ENCODE results near the gene SNX20.

The SNX20 gene

GRCh38 chr16:50636753-50637374, 44.2 kb downstream of the SNX20 start:
- DNase-seq (ENCODE audit: low read depth in 2 of 2), result no peak

DNA sequence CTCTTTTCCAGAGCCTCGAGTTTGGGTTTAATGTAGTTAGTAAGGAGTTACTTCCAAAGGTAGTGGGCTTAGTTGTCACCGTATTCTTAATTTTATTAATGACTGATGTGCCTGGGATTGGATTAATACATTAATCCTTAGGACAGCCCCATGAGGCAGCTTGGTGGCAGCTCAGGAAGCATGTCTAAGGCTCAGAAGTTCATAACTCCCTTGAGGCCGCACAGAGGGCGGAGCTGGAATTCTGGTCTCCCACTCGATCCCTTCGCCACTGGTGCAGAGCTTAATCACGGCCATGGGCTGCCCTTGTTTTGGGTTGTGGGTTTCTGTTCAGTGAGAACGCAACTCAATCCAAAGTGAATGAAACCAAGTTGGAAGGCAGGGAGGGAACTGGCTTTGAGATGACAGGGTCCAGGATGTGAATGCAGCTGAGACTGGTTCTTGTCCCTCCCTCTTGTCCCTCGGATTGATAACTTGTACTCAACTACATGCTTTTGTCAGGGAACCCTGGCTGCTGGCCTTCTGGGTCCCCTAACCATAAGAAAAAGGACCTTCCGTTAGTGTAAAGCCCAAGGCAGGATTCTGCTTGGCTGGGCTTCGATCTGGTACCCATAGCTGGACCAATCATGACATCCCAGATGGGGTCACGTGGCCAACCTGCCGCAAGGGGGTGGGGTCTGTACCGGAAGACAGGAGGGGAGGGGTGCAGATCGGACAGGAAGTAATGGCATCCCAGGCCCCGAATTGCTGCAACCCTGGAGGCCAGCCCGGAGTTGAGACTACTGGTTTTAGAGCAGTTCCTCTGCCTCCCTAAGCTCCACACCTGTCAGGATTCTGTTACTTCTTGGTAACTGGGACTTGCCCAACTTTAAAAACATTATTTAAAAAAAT, 45.4 kb downstream of the SNX20 start:
- DNase-seq (ENCODE audit: low read depth in 2 of 2), result no peak

GRCh38 chr16:50634947-50635346, 46.2 kb downstream of the SNX20 start:
- DNase-seq (ENCODE audit: low read depth in 2 of 2), result no peak

- DNase-seq (ENCODE audit: low read depth in 2 of 2), result no peak
Measured at GRCh38 chr16:50634090-50634489, 47.0 kb downstream of the SNX20 start.

DNA sequence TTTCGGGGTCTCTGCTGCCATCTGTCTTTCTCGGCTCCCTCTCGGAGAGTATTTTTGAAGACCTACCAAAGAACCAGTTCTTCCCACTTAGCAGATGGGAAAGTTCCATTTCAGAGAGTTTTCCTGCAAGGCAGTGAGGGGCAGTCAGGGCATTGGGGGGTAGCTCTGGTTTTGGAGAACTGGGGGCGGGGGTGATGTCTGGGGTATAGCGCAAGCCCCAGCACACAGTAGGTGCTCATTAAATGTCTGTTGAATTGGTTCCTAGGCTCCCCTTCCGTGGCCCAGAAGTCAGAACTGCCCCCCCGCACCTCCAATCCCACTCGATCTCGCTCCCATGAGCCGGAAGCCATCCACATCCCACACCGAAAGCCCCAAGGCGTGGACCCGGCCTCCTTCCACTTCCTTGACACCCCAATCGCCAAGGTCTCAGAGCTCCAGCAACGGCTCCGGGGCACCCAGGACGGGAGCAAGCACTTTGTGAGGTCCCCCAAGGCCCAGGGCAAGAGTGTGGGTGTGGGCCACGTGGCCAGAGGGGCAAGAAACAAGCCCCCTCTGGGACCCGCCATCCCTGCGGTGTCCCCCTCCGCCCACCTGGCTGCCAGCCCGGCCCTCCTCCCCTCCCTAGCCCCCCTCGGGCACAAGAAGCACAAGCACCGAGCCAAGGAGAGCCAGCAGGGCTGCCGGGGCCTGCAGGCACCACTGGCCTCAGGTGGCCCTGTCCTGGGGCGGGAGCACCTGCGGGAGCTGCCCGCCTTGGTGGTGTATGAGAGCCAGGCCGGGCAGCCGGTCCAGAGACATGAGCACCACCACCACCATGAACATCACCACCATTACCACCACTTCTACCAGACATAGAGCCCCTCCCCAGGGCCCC, 47.9 kb downstream of the SNX20 start:
- DNase-seq (ENCODE audit: low read depth in 2 of 2), result no peak

- DNase-seq (ENCODE audit: low read depth in 2 of 2), result no peak
Measured at GRCh38 chr16:50631985-50632576, 49.0 kb downstream of the SNX20 start.

- DNase-seq (ENCODE audit: low read depth in 2 of 2), result no peak
Measured at GRCh38 chr16:50631249-50631984, 49.7 kb downstream of the SNX20 start.

DNA sequence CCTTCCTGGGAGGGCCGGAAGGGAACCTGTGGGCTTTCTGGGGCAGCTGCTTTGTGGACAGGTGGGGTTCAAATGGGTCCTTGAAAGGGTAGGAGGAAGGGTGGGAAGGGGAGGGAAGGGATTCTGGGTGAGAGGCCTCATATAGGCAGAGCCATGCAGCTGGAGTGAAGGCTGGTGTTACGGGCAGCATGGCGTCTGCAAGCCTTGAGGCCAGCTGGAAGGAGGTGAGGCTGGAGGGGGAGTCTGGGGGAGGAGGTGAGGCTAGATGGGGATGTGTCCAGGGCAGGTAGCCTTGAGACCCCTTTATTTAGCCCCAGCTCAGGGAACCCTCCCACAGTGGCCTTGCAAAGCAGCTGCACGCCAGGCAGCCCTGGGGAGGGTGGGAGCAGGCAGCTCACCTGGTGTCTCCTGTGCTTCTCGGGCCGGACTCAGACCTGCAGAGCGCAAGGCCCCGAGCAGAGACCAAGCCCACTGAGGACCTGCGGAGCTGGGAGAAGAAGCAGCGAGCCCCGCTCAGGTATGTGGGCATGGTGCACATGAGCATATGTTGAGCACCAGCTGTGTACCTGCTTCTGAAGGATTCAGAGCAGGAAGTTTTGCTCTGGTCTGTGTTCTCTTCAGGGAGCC, 50.6 kb downstream of the SNX20 start:
- DNase-seq (ENCODE audit: low read depth in 2 of 2), result no peak

DNA sequence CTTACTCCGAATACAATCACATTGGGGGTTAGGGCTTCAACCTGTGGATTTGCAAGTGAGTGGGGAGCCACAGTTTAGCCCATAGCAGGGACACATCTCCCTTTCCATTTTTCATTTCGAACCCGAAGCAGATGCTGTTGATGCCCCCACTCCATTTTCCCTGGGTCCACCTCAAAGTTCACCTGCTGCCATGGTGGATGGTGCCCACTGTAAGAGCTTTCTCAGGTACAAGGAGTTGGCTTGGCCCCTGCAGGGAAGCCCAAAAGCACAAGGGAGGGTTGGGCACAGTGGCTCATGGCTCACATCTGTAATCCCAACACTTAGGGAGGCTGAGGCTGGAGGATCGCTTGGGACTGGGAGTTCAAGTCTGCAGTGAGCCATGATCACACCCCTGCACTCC, 51.8 kb downstream of the SNX20 start:
- no peak for DNase-seq (ENCODE audit: low read depth in 2 of 2)

GRCh38 chr16:50628156-50628802, 52.8 kb downstream of the SNX20 start:
- no peak for DNase-seq (ENCODE audit: low read depth in 2 of 2)

- peak in 1 of 2 donors; percentile 6 for DNase-seq (ENCODE audit: low read depth in 2 of 2)
Measured at GRCh38 chr16:50627419-50627818, 53.7 kb downstream of the SNX20 start.

- no peak for DNase-seq (ENCODE audit: low read depth in 2 of 2)
Measured at GRCh38 chr16:50626868-50627267, 54.2 kb downstream of the SNX20 start.

DNA sequence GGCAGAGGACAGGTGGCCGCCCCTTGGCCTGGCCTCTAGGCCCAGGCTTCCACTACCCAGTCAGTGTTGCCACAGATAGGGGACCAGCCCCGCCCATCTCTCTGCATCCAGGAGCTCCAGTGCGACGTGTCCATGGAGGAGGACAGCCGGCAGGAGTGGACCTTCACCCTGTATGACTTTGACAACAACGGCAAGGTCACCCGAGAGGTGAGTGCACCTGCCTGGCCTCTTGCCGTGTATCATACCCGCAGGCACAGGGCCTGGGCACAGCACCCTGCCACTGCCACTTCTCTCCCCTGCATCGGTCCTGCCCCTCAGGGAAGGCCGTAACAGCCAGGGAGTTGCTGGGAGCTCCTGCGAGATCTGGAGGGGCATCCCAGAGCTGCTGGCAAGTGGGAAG, 55.7 kb downstream of the SNX20 start:
- no peak for DNase-seq (ENCODE audit: low read depth in 2 of 2)

DNA sequence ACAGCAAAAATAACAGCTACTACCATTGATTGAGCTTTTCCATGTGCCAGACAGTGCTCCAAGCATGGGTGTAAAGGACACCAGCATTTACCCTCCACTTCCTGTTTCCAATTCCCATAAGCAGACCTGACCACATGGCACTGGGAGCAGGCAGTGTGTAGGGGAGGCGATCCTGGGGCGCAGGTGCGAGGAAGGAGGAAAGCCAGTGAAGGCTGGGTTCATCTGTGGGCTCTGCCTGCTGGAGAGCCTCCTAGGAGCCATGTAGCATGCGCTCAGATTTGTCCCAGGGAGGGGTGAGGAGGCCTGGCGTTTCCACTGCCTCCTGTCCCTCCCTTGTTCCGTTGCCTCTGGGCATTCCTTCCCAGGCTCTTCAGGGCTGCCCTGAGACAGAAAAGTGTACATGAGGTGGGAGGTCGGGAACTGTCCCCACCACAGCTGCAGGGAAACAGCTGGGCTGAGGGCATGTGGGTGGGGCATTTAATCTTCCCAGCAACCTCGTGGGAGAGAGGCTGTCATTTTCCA, 56.6 kb downstream of the SNX20 start:
- DNase-seq (ENCODE audit: low read depth in 2 of 2), result no peak

- DNase-seq (ENCODE audit: low read depth in 2 of 2), result no peak
Measured at GRCh38 chr16:50622643-50623369, 58.3 kb downstream of the SNX20 start.

DNA sequence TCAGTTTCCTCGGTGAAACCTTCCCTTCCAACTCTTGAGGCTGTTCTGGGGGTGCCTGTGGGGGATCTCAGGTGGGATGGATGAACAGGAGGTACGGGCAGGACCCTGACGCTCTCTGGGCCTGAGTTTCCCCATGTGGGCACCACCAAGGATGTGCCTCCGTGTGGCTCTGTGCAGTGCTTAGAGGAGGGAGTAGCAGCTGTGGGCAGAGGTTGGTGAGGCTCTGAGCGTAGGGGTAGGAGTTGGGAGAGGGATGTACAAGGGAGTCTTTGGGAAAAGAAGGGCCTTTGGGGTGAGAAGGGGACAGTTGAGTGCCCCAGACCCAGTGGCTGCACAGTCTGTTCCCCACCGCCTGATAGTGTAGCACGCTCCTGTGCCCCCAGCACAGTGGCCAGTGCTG, 59.1 kb downstream of the SNX20 start:
- DNase-seq (ENCODE audit: low read depth in 2 of 2), result no peak
